NOMO-1 (cell line): ENCODE measurements around the gene HAX1.
"Not testable (repeated sequence)": the region's sequence is repeated elsewhere in the genome, so short reads cannot be mapped to it uniquely, and the experiment has no call there.

Experiments
- DNase-seq, 2 experiments: peaks; one replicate each; lab custom pipeline; 2025; ENCODE audit not compliant: unreplicated experiment in 2 of 2; lab: John Stamatoyannopoulos, UW

Gene HAX1

DNA sequence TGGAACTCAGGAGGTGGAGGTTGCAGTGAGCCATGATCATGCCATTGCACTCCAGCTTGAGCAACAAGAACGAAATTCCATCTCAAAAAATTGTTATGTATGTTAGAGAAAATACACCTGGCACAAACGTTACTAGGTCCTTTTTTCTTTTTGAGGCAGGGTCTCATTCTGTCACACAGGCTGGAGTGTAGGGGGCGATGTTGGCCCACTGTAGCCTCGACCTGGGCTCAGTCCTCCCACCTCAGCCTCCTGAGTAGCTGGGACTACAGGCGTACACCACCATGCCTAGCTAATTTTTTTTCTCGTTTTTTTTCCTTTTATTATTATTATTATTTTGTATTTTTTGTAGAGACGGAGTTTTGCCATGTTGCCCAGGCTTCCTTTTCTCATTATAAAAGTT, 4.4 kb downstream of the HAX1 start:
- DNase-seq, result no peak

DNA sequence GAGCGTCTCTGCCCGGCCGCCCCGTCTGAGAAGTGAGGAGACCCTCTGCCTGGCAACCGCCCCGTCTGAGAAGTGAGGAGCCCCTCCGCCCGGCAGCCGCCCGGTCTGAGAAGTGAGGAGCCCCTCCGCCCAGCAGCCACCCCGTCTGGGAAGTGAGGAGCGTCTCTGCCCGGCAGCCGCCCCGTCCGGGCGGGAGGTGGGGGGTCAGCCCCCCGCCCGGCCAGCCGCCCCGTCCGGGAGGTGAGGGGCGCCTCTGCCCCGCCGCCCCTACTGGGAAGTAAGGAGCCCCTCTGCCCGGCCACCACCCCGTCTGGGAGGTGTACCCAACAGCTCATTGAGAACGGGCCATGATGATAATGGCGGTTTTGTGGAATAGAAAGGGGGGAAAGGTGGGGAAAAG, 15.2 kb downstream of the HAX1 start:
- DNase-seq, result not testable (repeated sequence)

DNA sequence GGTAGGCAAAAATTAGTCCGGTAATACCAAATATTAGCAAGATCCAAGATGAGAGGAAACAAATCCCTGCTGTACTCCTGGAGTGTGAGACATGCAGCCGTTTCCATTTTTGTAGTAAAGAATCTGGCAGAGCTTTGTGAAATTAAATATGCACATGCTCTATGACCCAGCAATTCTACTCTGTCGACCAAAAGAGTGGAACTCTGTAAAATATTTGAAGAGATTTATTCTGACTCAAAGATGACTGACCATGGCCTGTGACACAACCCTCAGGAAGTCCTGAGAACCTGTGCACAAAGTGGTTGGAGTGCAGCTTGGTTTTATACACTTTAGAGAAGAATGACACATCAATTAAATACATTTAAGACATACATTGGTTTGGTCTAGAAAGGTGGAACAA, 16.2 kb downstream of the HAX1 start:
- DNase-seq, result no peak

DNA sequence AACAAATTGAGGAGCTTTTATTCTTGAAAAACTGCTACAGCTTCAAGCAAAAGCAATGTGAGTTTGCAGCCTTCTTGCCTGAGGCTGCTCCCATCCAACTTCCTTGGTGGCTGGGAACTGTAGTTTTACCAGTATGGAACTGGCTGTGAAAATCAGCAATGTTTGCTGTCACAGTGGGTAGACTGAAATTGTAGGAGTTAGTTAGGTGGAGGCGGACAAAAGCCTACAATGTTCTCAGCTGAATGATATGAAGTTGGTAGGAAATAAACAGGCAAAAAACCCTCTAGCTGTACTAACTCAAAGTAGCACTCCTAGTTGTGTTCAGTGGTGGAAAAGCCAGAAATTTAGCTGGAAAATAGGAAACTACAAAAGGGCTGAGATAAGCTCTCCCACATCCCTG, 18.5 kb downstream of the HAX1 start:
- DNase-seq, result no peak

DNA sequence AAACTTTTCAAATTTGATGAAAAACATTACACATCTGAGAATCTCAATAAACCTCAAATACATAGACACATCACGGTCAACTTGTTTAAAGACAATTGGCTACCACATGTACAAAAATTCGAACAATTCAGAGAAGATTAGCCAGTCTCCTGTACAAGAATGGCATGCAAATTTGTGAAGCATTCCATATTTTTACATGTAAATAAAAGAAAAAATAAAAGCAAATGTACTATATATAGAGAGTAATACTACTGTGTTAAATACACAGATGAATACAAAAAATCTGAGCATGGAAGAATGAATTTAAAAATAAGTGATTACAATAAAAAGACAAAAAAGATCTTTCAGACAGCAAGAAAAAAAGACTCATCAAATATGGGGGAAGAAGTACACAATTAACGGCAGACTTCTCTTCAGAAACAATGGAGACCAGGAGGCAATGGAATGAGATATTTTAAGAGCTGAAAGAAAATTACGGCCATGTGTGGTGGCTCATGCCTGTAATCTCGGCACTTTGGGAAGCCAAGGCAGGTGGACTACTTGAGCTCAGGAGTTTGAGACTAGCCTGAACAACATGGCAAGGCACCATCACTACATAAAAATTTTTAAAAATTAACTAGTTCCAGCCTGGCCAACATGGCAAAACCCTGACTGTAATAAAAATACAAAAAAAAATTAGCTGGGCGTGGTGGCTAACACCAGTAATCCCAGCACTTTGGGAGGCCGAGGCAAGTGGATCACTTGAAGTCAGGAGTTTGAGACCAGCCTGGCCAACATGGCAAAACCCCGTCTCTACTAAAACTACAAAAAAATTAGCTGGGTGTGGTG, 23.2 kb downstream of the HAX1 start:
- DNase-seq, result peak in 1 of 2 experiments; percentile 5

DNA sequence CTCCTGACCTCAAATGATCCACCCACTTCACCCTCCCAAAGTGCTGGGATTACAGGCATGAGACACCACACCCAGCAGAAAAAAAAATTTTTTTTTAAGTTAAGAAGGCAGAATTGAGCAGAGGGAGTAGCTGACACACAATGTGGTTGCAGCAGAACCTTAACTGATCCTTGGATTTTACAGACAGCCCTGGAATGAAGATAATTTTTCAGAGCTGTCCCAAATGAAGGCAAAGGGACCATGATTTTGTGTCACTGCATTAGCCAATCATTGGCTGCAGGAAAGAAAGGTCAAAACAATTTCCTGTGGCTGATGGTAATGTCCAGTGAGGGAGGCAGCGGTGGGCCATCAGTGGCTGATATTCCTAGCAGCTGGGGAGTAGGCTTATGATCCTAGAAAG, 29.2 kb downstream of the HAX1 start:
- DNase-seq, result no peak

DNA sequence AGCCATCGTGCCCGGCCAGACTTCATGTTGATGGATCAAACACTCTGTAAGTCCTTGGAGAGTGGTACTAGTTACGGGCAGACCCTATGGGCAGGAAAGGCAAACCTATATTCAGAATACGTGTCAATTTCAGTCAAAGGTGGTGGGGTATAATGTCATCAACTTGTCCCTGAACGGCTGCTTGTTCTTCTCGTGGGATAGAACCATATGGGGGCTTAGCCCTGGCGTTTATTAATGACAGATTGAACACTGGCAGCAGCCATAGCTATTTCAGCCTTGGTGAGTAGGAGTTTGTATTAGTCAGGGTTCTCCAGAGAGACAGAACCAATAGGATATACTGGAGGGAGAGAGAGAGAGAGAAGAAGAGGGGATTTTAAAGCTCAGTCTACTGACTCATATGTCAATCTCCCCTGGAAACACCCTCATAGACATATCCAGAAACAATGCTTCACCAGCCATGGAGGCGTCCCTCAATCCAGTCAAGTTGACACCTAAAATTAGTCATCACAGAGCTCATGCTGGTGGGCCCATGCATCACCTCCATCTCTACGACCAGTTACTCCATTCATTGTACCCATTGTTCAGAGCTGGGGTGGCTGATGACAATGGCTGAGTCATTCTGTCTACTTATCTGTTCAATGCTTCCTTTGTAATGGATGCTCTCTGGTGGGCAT, 32.4 kb downstream of the HAX1 start:
- no peak for DNase-seq

DNA sequence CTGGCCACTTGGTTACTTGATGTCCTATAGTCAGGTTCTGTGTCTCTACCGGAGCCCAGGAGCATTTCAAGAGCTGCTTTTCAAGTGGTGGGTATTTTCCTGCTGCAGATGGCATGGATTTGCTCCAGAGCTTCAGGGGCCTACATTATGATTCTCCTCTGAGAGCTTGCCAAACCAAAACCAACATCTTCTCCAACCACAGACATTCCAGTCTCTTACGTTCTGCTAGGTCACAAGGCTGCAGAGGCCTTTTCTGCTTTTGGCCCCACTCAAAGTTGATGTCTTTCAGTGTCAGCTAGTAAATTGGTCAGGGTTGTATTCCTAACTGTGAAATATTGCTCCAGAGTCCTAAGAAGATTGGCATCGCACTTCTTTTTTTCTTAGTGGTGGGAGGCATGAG, 33.7 kb downstream of the HAX1 start:
- no peak for DNase-seq

DNA sequence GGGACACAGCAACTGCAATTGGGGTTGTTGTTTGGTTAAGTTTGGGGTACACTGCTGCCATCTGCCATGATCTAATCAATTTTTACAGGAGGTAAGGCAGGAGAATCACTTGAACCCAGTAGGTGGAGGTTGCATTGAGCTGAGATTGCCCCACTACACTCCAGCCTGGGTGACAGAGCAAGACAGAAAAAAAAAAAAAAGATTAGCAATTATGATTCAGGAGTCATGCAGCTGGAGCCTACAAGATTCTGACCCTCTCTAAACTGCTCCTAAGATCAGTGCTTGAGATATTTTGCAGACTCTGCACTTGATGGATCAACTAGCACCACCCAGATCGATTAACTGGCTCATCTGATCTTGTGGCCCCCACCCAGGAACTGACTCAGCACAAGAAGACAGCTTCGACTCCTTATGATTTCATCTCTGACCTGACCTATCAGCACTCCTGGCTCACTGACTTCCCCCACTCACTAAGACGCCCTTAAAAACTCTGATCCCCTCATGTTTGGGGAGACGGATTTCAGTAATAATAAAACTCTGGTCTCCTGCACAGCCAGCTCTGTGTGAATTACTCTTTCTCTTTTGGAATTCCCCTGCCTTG, 35.3 kb downstream of the HAX1 start:
- not testable (repeated sequence) for DNase-seq

DNA sequence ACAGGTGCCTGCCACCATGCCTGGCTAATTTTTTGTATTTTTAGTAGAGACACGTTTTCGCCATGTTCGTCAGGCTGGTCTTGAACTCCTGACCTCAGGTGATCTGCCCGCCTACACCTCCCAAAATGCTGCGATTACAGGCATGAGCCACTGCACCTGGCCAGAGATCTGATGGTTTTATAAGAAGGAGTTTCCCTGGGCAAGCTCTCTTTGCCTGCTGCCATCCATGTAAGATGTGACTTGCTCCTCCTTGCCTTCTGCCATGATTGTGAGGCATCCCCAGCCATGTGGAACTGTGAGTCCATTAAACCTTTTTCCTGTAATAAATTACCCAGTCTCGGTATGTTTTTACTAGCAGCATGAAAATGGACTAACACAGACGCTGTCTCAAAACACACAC, 36.7 kb downstream of the HAX1 start:
- not testable (repeated sequence) for DNase-seq

DNA sequence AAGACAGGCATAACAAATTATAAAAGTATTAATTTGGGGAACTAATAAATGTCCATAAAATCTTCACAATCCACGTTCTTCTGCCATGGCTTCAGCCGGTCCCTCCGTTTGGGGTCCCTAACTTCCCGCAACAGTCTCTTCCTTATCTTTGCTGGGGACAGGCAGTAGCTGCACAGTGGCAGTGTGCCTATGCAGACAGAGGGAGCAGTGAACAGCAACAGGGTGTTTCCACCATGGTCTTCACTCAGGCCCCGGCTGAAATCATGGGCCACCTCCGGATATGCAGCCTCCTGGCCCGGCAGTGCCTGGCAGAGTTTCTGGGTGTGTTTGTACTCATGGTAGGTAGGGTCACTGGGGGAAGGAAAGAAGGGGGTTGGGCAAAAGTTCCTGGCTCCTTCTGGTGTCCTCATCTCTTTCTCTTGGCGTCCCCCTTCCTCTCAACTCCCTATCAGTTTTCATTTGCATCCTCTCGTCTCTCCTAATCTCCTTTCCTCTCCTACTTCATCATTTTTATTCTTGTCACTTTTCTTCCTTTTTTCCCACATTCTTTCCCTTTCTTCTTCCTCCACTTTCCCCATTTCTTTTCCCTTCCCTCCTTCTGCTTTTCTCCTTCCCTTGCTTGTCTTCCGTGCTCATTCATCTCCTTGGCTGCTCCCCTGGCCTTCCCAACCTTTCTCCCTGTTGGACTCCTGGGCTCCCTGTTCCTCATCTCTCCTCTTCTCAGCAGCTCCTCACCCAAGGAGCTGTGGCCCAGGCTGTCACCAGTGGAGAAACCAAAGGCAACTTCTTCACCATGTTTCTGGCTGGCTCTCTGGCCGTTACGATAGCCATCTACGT, 40.0 kb downstream of the HAX1 start:
- not testable (repeated sequence) for DNase-seq

DNA sequence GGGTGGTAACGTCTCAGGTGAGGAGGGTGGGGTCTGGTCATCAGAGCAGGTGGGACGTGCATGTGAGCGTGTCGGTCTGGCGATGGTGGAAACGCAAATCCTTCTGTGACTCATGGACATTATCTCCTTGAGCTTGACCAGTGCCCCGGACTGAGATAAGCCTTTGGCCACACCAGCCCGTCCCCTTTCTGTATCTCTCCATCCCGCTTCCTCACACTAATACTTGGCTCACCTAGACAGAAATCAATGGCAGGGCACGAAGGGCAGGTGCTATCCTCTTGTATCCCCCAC, 40.6 kb downstream of the HAX1 start:
- no peak for DNase-seq

DNA sequence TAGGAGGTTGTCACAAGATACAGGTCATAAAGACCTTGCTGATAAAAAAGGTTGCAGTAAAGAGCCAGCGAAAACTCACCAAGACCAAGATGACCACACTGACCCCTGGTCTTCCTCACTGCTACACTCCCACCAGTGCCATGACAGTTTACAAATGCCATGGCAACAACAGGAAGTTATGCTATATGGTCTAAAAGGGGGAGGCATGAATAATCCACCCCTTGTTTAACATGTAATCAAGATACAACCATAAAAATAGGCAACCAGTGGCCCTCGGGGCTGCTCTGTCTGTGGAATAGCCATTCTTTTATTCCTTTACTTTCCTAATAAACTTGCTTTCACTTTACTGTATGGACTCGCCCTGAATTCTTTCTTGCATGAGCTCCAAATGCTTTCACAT, 41.8 kb downstream of the HAX1 start:
- DNase-seq, result not testable (repeated sequence)

DNA sequence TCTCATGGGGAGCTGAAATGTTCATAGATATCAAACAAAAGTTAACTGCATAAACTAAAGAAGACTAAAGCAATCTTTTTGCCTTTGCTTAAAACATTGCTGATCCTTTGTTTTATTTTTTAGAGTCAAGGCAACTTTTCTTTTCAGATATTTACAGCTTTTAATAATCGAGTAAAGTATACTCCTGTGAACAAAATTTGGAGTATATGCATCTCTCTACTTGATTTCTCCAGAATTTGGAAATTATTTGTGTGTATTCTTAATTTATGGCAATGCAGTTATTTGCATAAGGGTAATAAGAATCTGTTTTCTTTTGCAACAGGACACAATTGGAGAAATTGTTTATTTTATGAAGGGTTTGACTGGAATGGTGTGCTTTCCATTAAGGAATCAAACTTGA, 44.3 kb downstream of the HAX1 start:
- no peak for DNase-seq

DNA sequence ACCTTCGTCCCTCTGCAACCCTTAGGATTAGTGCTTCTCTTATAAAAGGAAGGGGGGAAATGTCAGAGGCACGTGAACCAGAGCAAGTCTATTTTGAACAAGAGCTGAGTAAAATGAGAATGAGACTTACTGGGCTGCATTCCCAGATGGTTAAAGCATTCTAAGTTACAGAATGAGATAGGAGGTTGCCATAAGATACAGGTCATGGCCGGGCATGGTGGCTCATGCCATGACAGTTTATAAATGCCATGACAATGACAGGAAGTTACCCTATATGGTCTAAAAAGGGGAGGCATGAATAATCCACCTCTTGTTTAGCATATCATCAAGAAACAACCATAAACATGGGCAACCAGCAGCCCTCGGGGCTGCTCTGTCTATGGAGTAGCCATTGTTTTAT, 46.0 kb downstream of the HAX1 start:
- no peak for DNase-seq

DNA sequence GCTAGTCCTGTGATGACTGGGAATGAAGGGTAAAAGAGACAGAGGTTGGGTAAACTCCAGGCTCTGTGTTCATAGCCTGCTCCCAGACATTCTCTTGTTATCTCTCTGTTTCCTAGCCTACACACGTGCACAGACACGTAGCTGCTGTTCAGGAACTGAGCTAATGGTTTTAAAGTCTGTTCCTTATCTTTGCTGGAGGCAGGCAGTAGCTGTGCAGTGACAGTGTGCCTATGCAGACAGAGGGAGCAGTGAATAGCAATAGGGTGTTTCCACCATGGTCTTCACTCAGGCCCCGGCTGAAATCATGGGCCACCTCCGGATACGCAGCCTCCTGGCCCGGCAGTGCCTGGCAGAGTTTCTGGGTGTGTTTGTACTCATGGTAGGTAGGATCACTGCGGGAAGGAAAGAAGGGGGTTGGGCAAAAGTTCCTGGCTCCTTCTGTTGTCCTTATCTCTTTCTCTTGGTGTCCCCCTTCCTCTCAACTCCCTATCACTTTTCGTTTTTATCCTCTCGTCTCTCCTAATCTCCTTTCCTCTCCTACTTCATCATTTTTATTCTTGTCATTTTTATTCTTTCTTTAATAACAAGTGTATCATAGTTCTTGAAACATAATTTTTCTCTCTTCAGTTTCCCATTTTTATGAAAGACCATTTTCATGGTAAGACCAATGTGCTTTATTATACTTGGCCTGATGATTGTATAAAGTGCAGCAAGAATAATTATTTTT, 48.6 kb downstream of the HAX1 start, which contains the start of gene AQP10:
TSS of gene AQP10 (plus strand) at position 212 of the 727 bp plus-strand sequence. CDS start at position 275, 63 bp downstream.
- DNase-seq, result no peak

DNA sequence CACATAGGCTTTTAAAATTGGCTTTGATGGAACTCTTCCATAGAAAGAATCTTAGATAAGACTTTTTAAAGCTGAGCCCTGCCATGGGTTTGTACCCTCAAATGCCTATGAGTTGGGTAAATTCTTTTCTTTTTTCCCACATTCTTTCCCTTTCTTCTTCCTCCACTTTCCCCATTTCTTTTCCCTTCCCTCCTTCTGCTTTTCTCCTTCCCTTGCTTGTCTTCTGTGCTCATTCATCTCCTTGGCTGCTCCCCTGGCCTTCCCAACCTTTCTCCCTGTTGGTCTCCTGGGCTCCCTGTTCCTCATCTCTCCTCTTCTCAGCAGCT, 49.1 kb downstream of the HAX1 start:
- DNase-seq, result not testable (repeated sequence)

DNA sequence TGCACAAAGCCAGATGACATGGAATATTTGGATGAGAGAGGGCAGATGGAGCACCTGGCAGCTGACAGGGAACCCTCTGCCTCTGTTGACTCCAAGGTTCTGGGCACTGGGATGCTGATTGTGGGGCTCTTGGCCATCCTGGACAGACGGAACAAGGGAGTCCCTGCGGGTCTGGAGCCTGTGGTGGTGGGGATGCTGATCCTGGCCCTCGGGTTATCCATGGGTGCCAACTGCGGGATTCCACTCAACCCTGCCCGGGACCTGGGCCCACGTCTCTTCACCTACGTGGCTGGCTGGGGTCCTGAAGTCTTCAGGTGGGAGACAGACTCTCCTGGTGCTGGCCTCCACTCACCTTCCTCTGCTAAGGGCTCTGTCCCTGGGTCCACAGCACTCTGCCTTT, 51.1 kb downstream of the HAX1 start:
- no peak for DNase-seq

DNA sequence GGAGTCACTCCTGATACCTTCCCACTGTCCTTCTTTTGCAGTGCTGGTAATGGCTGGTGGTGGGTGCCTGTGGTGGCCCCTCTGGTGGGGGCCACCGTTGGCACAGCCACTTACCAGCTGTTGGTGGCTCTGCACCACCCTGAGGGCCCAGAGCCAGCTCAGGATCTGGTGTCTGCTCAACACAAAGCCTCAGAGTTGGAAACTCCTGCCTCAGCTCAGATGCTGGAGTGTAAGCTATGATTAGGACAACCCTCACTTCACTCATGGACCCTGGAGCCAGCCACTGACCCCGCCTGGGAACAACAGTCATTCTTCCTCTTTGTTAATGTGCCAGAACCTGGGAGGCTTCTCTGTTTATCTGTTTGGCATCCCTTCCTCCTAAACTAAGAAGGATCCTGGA, 51.8 kb downstream of the HAX1 start:
- DNase-seq, result no peak

DNA sequence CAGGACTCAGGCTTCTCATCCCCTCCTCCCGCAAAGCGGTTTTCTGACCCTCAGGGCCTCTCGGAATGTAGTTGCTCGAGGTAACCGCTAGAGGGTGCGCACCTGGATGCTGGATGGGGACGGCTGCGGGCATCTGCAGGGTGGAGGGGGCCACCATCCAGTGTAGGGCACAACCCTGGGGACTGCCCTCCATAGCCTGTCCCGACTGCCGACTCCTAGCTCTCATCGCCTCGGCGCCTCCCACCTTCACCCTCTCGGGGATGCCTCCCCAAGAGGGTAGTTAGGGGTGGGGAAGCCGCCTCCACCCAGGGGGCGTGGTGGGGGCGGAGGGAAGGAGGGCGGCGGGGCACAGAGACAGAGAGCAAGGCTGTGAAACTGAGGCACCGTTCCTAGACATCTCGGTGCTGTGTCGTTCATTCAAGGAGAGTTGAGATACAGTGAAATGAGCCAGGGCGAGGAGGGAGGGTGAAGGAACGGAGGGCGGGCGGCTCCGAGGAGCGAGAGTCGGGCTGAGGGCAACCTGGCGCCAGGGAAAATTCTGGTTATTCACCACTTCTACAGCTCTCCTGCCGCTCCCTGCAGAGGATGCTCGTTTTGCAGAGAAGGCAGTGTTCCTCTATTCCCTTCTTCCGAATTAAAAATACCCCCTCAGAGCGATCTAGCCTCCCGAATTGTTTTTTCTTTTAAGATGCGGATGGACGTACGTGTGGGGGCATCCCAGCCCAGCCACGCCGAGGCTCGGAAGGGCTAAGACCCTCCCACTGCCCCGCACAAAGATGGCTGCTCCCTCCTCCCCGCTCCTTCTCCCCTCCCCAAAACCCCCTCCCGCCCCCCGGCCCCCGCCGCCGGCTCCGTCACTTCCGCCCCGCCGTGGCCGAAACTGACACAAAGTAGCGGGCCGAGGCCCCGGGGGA, 52.5 kb downstream of the HAX1 start, which contains the start of gene ATP8B2:
TSS of gene ATP8B2 (plus strand) at position 857 of the 914 bp plus-strand sequence. CDS start 2,617 bp downstream, outside the sequence.
- peak; percentile 33 to 35 for DNase-seq
